ENCODE measurements around the gene KCTD14. TPM values are rescaled to one million over a fixed set of nuclear protein-coding genes. Genes with fewer than 3 reads are reported as not detected.
A peak's percentile ranks its signal among the peaks of the same experiment; 100 is the strongest.

Gene KCTD14
- total and polyA plus RNA-seq, 9 of the 15 experiments (the other 6 are each of a cell fraction or from before 2014, with no cell fraction given), result 0.04 to 0.30 (median 0.11) TPM; not detected in 2

DNA sequence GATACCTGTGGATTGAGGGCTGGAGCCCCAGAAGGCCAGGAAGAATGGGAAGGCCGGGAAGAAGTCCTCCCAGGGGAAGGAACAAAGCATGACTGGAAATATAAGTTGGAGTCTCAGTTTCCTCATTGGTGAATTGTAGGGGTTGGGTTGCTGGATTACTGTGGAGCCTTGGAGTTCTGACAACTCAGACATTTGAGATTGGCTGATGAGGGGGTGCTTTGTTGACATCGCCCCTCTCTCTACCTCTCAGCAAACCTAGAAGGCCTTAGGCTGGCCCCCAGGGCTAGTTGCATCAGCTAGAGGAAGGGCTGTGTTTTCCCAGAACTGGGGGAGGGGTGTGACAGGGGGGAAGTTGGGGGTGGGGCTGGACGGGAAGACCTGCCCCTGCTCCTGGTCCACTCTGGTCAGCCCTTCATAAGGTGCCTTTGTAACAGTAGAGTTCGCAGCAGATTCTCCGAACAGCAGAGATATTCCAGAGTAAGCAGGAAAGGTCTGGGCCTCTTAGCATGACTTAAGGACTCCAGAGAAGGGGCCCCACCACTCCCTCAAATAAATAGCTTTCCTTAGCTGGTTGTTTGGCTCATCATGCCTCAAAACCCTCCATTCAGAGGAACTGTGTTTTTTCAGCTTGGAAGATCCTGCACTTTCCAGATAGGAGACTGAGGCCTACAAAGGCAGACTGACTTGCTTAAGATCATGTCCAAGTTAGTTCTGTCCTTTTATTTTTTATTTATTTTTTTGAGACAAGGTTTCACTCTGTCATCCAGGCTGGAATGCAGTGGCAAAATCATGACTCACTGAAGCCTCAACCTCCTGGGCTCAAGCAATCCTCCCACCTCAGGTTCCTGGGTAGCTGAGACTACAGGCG is 28.1 kb upstream of the KCTD14 start (continued):
- TF ChIP-seq, protein P1, sequence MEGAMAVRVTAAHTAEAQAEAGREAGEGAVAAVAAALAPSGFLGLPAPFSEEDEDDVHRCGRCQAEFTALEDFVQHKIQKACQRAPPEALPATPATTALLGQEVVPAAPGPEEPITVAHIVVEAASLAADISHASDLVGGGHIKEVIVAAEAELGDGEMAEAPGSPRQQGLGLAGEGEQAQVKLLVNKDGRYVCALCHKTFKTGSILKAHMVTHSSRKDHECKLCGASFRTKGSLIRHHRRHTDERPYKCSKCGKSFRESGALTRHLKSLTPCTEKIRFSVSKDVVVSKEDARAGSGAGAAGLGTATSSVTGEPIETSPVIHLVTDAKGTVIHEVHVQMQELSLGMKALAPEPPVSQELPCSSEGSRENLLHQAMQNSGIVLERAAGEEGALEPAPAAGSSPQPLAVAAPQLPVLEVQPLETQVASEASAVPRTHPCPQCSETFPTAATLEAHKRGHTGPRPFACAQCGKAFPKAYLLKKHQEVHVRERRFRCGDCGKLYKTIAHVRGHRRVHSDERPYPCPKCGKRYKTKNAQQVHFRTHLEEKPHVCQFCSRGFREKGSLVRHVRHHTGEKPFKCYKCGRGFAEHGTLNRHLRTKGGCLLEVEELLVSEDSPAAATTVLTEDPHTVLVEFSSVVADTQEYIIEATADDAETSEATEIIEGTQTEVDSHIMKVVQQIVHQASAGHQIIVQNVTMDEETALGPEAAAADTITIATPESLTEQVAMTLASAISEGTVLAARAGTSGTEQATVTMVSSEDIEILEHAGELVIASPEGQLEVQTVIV (CRISPR knock-in tag; IDR thresholded peaks at IDR 0.05; ENCODE audit: borderline replicate concordance), result no peak
- TF ChIP-seq, protein P2, sequence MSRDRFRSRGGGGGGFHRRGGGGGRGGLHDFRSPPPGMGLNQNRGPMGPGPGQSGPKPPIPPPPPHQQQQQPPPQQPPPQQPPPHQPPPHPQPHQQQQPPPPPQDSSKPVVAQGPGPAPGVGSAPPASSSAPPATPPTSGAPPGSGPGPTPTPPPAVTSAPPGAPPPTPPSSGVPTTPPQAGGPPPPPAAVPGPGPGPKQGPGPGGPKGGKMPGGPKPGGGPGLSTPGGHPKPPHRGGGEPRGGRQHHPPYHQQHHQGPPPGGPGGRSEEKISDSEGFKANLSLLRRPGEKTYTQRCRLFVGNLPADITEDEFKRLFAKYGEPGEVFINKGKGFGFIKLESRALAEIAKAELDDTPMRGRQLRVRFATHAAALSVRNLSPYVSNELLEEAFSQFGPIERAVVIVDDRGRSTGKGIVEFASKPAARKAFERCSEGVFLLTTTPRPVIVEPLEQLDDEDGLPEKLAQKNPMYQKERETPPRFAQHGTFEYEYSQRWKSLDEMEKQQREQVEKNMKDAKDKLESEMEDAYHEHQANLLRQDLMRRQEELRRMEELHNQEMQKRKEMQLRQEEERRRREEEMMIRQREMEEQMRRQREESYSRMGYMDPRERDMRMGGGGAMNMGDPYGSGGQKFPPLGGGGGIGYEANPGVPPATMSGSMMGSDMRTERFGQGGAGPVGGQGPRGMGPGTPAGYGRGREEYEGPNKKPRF (IDR thresholded peaks at IDR 0.05; ENCODE audit: low read depth, low read length), result no peak
- TF ChIP-seq, protein P3, sequence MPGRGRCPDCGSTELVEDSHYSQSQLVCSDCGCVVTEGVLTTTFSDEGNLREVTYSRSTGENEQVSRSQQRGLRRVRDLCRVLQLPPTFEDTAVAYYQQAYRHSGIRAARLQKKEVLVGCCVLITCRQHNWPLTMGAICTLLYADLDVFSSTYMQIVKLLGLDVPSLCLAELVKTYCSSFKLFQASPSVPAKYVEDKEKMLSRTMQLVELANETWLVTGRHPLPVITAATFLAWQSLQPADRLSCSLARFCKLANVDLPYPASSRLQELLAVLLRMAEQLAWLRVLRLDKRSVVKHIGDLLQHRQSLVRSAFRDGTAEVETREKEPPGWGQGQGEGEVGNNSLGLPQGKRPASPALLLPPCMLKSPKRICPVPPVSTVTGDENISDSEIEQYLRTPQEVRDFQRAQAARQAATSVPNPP (IDR thresholded peaks at IDR 0.05; ENCODE audit: borderline replicate concordance, insufficient read depth, insufficient read length), result no peak
- TF ChIP-seq ELF2 (CRISPR knock-in tag; IDR thresholded peaks at IDR 0.05) (no peak), ZNF696 (CRISPR knock-in tag; conservative IDR thresholded peaks at IDR 0.05) (no peak), ZBTB8A (IDR thresholded peaks at IDR 0.05; ENCODE audit: partially characterized antibody) (no peak), SMC3 (conservative IDR thresholded peaks at IDR 0.05; ENCODE audit: insufficient read depth, low read depth, low read length) (no peak), POLR3A (IDR thresholded peaks at IDR 0.05; ENCODE audit: borderline replicate concordance, extremely low read depth, insufficient read depth, insufficient read length) (no peak), ZBTB1 (CRISPR knock-in tag; IDR thresholded peaks at IDR 0.05; ENCODE audit: borderline replicate concordance, low read depth) (no peak), KDM2B (CRISPR knock-in tag; IDR thresholded peaks at IDR 0.05) (no peak), PHB (CRISPR knock-in tag; IDR thresholded peaks at IDR 0.05) (no peak), CBX1 (IDR thresholded peaks at IDR 0.05; ENCODE audit: low read depth) (no peak), PHTF2 (CRISPR knock-in tag; IDR thresholded peaks at IDR 0.05) (no peak)
- TF ChIP-seq, protein P4, sequence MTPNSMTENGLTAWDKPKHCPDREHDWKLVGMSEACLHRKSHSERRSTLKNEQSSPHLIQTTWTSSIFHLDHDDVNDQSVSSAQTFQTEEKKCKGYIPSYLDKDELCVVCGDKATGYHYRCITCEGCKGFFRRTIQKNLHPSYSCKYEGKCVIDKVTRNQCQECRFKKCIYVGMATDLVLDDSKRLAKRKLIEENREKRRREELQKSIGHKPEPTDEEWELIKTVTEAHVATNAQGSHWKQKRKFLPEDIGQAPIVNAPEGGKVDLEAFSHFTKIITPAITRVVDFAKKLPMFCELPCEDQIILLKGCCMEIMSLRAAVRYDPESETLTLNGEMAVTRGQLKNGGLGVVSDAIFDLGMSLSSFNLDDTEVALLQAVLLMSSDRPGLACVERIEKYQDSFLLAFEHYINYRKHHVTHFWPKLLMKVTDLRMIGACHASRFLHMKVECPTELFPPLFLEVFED (CRISPR knock-in tag; conservative IDR thresholded peaks at IDR 0.05), result no peak
- TF ChIP-seq, protein P5, sequence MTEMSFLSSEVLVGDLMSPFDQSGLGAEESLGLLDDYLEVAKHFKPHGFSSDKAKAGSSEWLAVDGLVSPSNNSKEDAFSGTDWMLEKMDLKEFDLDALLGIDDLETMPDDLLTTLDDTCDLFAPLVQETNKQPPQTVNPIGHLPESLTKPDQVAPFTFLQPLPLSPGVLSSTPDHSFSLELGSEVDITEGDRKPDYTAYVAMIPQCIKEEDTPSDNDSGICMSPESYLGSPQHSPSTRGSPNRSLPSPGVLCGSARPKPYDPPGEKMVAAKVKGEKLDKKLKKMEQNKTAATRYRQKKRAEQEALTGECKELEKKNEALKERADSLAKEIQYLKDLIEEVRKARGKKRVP (CRISPR knock-in tag; IDR thresholded peaks at IDR 0.05), result peak; percentile 91
- TF ChIP-seq, protein P6, sequence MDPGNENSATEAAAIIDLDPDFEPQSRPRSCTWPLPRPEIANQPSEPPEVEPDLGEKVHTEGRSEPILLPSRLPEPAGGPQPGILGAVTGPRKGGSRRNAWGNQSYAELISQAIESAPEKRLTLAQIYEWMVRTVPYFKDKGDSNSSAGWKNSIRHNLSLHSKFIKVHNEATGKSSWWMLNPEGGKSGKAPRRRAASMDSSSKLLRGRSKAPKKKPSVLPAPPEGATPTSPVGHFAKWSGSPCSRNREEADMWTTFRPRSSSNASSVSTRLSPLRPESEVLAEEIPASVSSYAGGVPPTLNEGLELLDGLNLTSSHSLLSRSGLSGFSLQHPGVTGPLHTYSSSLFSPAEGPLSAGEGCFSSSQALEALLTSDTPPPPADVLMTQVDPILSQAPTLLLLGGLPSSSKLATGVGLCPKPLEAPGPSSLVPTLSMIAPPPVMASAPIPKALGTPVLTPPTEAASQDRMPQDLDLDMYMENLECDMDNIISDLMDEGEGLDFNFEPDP (CRISPR knock-in tag; IDR thresholded peaks at IDR 0.05), result no peak
